Spleen (tissue), 7 donors: ENCODE data around the gene RPUSD4.

Source experiments
- CTCF ChIP-seq, 11 experiments: fragments of 200-600 bp in 7 of 11; fragments of 450-650 bp in 4 of 11; sonication (generic) in 4 of 11; IDR thresholded peaks in 8 of 11; conservative IDR thresholded peaks in 3 of 11; 1 replicate in 7 of 11; 2 replicates in 4 of 11; pipeline versions ENCODE4 v1.4.0 to v1.8.0; 2016 to 2021; ENCODE audit warnings: antibody characterized with exemption in 11 of 11, inconsistent platforms in 4 of 11, mild to moderate bottlenecking in 1 of 11
- POLR2A ChIP-seq, 3 donors: fragments of 450-650 bp; IDR thresholded peaks; one replicate each; pipeline ENCODE4 v1.5.1; 2017; ENCODE audit warnings: antibody characterized with exemption in 3 of 3, mild to moderate bottlenecking in 1 of 3
- donor health status: DM: no; HTN: no; CAD: no; lungs with moderate emphysema.
- donor health status: DM: no; HTN: no; CAD: no.
- donor health status: DM: no; HTN: no; CAD: no.

GRCh38 chr11:126214841-126215240, 3.4 kb upstream of the RPUSD4 start:
- no peak for TF ChIP-seq CTCF (IDR thresholded peaks at IDR 0.05 in 8 of 11, conservative IDR thresholded peaks at IDR 0.05 in 3 of 11)
- TF ChIP-seq POLR2A (IDR thresholded peaks at IDR 0.05): no peak
